Measurements from ENCODE around the gene EDC3. TPM values are rescaled to one million over a fixed set of nuclear protein-coding genes. Genes with fewer than 3 reads are reported as not detected.
A peak's percentile ranks its signal among the peaks of the same experiment; 100 is the strongest.

The EDC3 gene
- total RNA-seq, 1 donor from 2014 or later: 71.0 TPM

GRCh38 chr15:74595271-74595670 is 100.6 kb downstream of the EDC3 start:
- Mint-ChIP-seq H3K36me3 (ENCODE audit: low read depth, unreplicated experiment) (peaks cover 29% of the 10 kb centered on the region), H3K27ac (ENCODE audit: unreplicated experiment) (peak overlapping the region; percentile 34), H3K4me3 (ENCODE audit: unreplicated experiment) (no peak overlapping the region), H3K9me3 (ENCODE audit: unreplicated experiment) (no peaks in the 10 kb centered on the region), H3K4me1 (ENCODE audit: unreplicated experiment) (peaks cover 41% of the 10 kb centered on the region), H3K27me3 (ENCODE audit: unreplicated experiment) (peaks cover 8% of the 10 kb centered on the region)
- TF ChIP-seq CTCF (IDR thresholded peaks at IDR 0.05; ENCODE audit: unreplicated experiment): no peak
- no peak for DNase-seq (ENCODE audit: low spot score)

GRCh38 chr15:74594455-74594854 is 101.4 kb downstream of the EDC3 start:
- peaks cover 49% of the 10 kb centered on the region for H3K4me1 Mint-ChIP-seq (ENCODE audit: unreplicated experiment)
- H3K4me3 Mint-ChIP-seq (ENCODE audit: unreplicated experiment): no peak overlapping the region
- peaks cover 32% of the 10 kb centered on the region for H3K36me3 Mint-ChIP-seq (ENCODE audit: low read depth, unreplicated experiment)
- TF ChIP-seq CTCF (IDR thresholded peaks at IDR 0.05; ENCODE audit: unreplicated experiment): no peak
- H3K9me3 Mint-ChIP-seq (ENCODE audit: unreplicated experiment): no peaks in the 10 kb centered on the region
- H3K27ac Mint-ChIP-seq (ENCODE audit: unreplicated experiment): no peak overlapping the region
- H3K27me3 Mint-ChIP-seq (ENCODE audit: unreplicated experiment): peaks cover 8% of the 10 kb centered on the region
- DNase-seq (ENCODE audit: low spot score): no peak

GRCh38 chr15:74593122-74593521 is 102.7 kb downstream of the EDC3 start:
- Mint-ChIP-seq H3K4me3 (ENCODE audit: unreplicated experiment) (peak overlapping the region; percentile 81), H3K27me3 (ENCODE audit: unreplicated experiment) (peaks cover 4% of the 10 kb centered on the region), H3K36me3 (ENCODE audit: low read depth, unreplicated experiment) (peaks cover 28% of the 10 kb centered on the region), H3K9me3 (ENCODE audit: unreplicated experiment) (no peaks in the 10 kb centered on the region), H3K4me1 (ENCODE audit: unreplicated experiment) (peaks cover 54% of the 10 kb centered on the region), H3K27ac (ENCODE audit: unreplicated experiment) (no peak overlapping the region)
- no peak for DNase-seq (ENCODE audit: low spot score)
- TF ChIP-seq CTCF (IDR thresholded peaks at IDR 0.05; ENCODE audit: unreplicated experiment): no peak

- Mint-ChIP-seq H3K9me3 (ENCODE audit: unreplicated experiment) (no peaks in the 10 kb centered on the region), H3K36me3 (ENCODE audit: low read depth, unreplicated experiment) (peaks cover 28% of the 10 kb centered on the region), H3K27me3 (ENCODE audit: unreplicated experiment) (peaks cover 3% of the 10 kb centered on the region), H3K27ac (ENCODE audit: unreplicated experiment) (peak overlapping the region; percentile 57), H3K4me3 (ENCODE audit: unreplicated experiment) (no peak overlapping the region), H3K4me1 (ENCODE audit: unreplicated experiment) (peaks cover 55% of the 10 kb centered on the region)
- no peak for TF ChIP-seq CTCF (IDR thresholded peaks at IDR 0.05; ENCODE audit: unreplicated experiment)
- no peak for DNase-seq (ENCODE audit: low spot score)
Measured at GRCh38 chr15:74592222-74592621, 103.6 kb downstream of the EDC3 start.

GRCh38 chr15:74589826-74590225 is 106.0 kb downstream of the EDC3 start:
- Mint-ChIP-seq H3K9me3 (ENCODE audit: unreplicated experiment) (no peaks in the 10 kb centered on the region), H3K27ac (ENCODE audit: unreplicated experiment) (peak overlapping the region; percentile 87), H3K27me3 (ENCODE audit: unreplicated experiment) (peaks cover 1% of the 10 kb centered on the region), H3K4me1 (ENCODE audit: unreplicated experiment) (peaks cover 75% of the 10 kb centered on the region), H3K4me3 (ENCODE audit: unreplicated experiment) (peak overlapping the region; percentile 81), H3K36me3 (ENCODE audit: low read depth, unreplicated experiment) (peaks cover 31% of the 10 kb centered on the region)
- no peak for DNase-seq (ENCODE audit: low spot score)
- TF ChIP-seq CTCF (IDR thresholded peaks at IDR 0.05; ENCODE audit: unreplicated experiment): no peak
